Heart right ventricle (tissue), 16 donors: ENCODE results near the gene ANKRD22. TPM values are rescaled to one million over a fixed set of nuclear protein-coding genes. Genes with fewer than 3 reads are reported as not detected.
A peak's percentile ranks its signal among the peaks of the same experiment; 100 is the strongest.

ENCODE experiments used
- ATAC-seq, 8 donors: fragments of 200-7000 bp; cut with Tn5 transposase; one replicate each; pipeline ENCODE4 v1.9.1; 2020; ENCODE audit warnings: mild to moderate bottlenecking in 8 of 8, moderate library complexity in 8 of 8, moderate number of reproducible peaks in 1 of 8
- DNase-seq, 2 donors: peaks; one replicate each; pipeline ENCODE4 v3.0.0-alpha.2; 2020
- H3K27ac ChIP-seq, 10 donors: fragments of 200-600 bp; sonication (generic) in 2 of 10; one replicate each; pipeline versions ENCODE4 v1.5.0 to v1.8.0; 2020 to 2022; ENCODE audit warnings: mild to moderate bottlenecking in 3 of 10
- H3K27me3 ChIP-seq, 7 donors: fragments of 200-600 bp; one replicate each; pipeline ENCODE4 v1.8.0; 2021 to 2022; ENCODE audit warnings: mild to moderate bottlenecking in 2 of 7
- H3K36me3 ChIP-seq, 9 donors: fragments of 200-600 bp; sonication (generic) in 1 of 9; one replicate each; pipeline versions ENCODE4 v1.5.0 to v1.8.0; 2020 to 2022; ENCODE audit warnings: mild to moderate bottlenecking in 2 of 9
- H3K4me1 ChIP-seq, 9 donors: fragments of 200-600 bp; sonication (generic) in 1 of 9; one replicate each; pipeline versions ENCODE4 v1.5.0 to v1.8.0; 2020 to 2022; ENCODE audit warnings: mild to moderate bottlenecking in 4 of 9
- H3K4me3 ChIP-seq, 10 donors: fragments of 200-600 bp; sonication (generic) in 2 of 10; one replicate each; pipeline versions ENCODE4 v1.5.0 to v1.8.0; 2020 to 2022; ENCODE audit warnings: mild to moderate bottlenecking in 7 of 10, moderate library complexity in 2 of 10
- H3K9me3 ChIP-seq, 11 donors: fragments of 200-600 bp in 10 of 11; sonication (generic) in 2 of 11; one replicate each; pipeline versions ENCODE4 v1.5.0 to v1.8.0; 2013 to 2022; ENCODE audit warnings: mild to moderate bottlenecking in 2 of 11, control low read depth in 1 of 11, moderate library complexity in 1 of 11
- WGBS, 2 donors: extraction: QIAGEN DNeasy Blood & Tissue Kit; methylation state at CpG; one replicate each; pipeline ENCODE4 v1.1.7; 2013; ENCODE audit warnings: inconsistent platforms in 1 of 2; 5-methylcytosine and 5-hydroxymethylcytosine counted together
- intact Hi-C, 10 donors: fragments of 100-400 bp; cut with DNase I; formaldehyde crosslinking; loops; one replicate each; pipeline versions ENCODE4 v1.11.1 to v1.14.2; 2022
- long read RNA-seq, 3 donors: library from polyadenylated mRNA; unstranded; transcript quantifications; one replicate each; pipeline ENCODE4 v2.0.0, GENCODE V29; 2020 to 2021
- polyA plus RNA-seq, 2 donors: library from polyadenylated mRNA; stranded (reverse); fragments of 200-250 nt; gene quantifications; one replicate each; pipeline ENCODE4 v1.2.3, GENCODE V29; 2013
- total RNA-seq, 10 donors: library from RNA; stranded (reverse); fragmentation: NEBNext Ultra II Directional in 3 of 10; extraction: Animal tissue kit (Norgen Biotek cat#: 25700) in 3 of 10; gene quantifications; one replicate each; pipeline versions ENCODE4 v1.2.1 to v1.2.4, GENCODE V29; 2021 to 2023
- TF ChIP-seq, protein P1 (sequence below), 9 donors: fragments of 200-600 bp; sonication (generic) in 2 of 9; IDR thresholded peaks; one replicate each; pipeline versions ENCODE4 v1.5.0 to v1.8.0; 2021 to 2022; ENCODE audit warnings: antibody characterized with exemption in 9 of 9, mild to moderate bottlenecking in 5 of 9, moderate library complexity in 1 of 9
- donor health status: Arrhythmogenic right ventricular cardiomyopathy.
- donor health status: ischemic (EF 13 %, LVEDD 7.1; RV severe dilation, severe dysfunction).
- donor health status: healthy with polysubstance abuse.
- donor health status: DM: no; HTN: yes; CAD: no.
- donor health status: DM: no; HTN: no; CAD: no.
- donor health status: ischemic (EF 25% LVEDD 6.9; RV normal size, moderate dysfunction).
- donor health status: ischemic (EF 25% LVEDD 5.7; RV mildly dilated, moderate dysfunction).
- donor health status: healthy.
- donor health status: DM: yes; HTN: yes; CAD: no.
- donor health status: Ischemic cardiomyopathy.
- donor health status: ischemic (EF 35%, LVEDD 5.7; RV mildly dilated, moderate dysfunction).
- donor health status: nonischemic (EF 11% LVEDD 7.7; RV severe dilation, severe dysfunction).
- donor health status: DM: yes; HTN: yes; CAD: no.
- donor health status: PGD.
- donor health status: ischemic (EF 29% LVEDD 5.4; RV normal size, mild dysfunction).
- donor health status: nonischemic (EF 23%, LVEDD 6.1; RV moderate dilation, normal function).

The ANKRD22 gene
- 1 to 10 TPM in 1 of 10 donors, under 1 TPM in 2, not detected in 7; 0.14 to 4.9 (median 0.17) TPM for total RNA-seq
- under 1 TPM in 1 of 2 donors, not detected in 1; 0.12 TPM for polyA plus RNA-seq
- long read RNA-seq, donor 1, result 0 reads
- long read RNA-seq, donor 2, result 0 reads
- long read RNA-seq, donor 3, result 0 reads

DNA sequence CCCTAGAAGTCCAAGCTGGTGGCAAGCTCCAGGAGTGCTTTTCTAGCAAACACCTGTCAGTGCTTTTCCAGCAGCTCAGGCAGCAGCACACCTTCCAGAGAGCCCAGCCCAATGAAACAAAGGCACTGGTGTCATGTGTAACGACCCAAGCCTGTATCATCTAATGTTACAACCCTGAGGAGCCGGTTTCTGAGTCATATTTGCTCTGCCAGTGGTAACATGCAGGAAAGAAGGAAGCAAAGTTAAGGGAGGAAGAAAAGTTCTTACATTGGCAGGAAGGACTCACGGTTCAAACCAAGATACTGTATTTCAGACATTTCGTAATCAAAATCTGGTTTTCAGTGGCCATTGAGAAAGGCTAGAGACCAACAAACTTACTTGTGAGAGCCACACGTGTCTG lies at the start of gene ANKRD22:
Gene ANKRD22 (minus strand): TSS at position 139 of the 400 bp plus-strand sequence. CDS start 237 bp downstream, outside the sequence.
- Histone ChIP-seq H3K4me1 (peaks cover 0 to 70% (median 5%) of the 10 kb centered on the region in 9 donors), H3K9me3 (peaks cover 0 to 2% (median 0%) of the 10 kb centered on the region in 11 donors), H3K27me3 (no peaks in the 10 kb centered on the region), H3K27ac (peak within 1 kb of the TSS in 3 of 10 donors; percentile 24 to 37 (median 33)), H3K36me3 (no peaks in the 10 kb centered on the region), H3K4me3 (peak within 1 kb of the TSS in 1 of 10 donors; percentile 23)
- intact Hi-C loops, result no loop called here
- ATAC-seq (peak in 6 of 8 donors; percentile 19 to 76 (median 41)), DNase-seq (no peak)
- 73 to 75% methylated on average over 5 of the region's 5 CpGs for WGBS, 2 donors
- TF ChIP-seq, protein P1, sequence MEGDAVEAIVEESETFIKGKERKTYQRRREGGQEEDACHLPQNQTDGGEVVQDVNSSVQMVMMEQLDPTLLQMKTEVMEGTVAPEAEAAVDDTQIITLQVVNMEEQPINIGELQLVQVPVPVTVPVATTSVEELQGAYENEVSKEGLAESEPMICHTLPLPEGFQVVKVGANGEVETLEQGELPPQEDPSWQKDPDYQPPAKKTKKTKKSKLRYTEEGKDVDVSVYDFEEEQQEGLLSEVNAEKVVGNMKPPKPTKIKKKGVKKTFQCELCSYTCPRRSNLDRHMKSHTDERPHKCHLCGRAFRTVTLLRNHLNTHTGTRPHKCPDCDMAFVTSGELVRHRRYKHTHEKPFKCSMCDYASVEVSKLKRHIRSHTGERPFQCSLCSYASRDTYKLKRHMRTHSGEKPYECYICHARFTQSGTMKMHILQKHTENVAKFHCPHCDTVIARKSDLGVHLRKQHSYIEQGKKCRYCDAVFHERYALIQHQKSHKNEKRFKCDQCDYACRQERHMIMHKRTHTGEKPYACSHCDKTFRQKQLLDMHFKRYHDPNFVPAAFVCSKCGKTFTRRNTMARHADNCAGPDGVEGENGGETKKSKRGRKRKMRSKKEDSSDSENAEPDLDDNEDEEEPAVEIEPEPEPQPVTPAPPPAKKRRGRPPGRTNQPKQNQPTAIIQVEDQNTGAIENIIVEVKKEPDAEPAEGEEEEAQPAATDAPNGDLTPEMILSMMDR (IDR thresholded peaks at IDR 0.05), result no peak

DNA sequence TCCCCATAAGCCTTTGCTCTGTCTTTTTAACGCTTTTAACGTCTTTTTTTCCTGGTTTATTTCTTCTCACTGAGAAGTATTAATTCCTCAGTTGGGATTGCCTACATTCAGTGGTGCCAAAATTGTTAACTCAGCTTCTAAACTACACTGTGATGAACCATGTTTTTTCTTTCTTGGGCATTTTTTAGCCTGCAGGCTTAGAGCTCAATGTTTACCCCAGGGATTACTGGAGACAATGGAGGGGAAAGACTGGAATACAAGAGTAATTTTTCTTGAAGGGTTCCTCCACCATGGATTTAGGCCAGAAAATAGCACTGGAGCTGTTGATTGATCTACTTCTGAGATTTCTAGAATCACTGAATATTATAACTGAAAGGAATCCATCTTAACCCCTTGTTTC lies 48.2 kb upstream of the ANKRD22 start:
- Histone ChIP-seq H3K36me3 (peaks cover 0 to 34% (median 0%) of the 10 kb centered on the region in 9 donors), H3K9me3 (no peaks in the 10 kb centered on the region), H3K4me3 (no peak overlapping the region), H3K27me3 (no peaks in the 10 kb centered on the region), H3K4me1 (peaks cover 0 to 54% (median 11%) of the 10 kb centered on the region in 9 donors), H3K27ac (no peak overlapping the region)
- ATAC-seq (no peak), DNase-seq (no peak)
- TF ChIP-seq, protein P1 (IDR thresholded peaks at IDR 0.05), result no peak
- WGBS, 2 donors, result 66 to 85% methylated on average over 2 of the region's 2 CpGs
- intact Hi-C loops, result no loop called here

DNA sequence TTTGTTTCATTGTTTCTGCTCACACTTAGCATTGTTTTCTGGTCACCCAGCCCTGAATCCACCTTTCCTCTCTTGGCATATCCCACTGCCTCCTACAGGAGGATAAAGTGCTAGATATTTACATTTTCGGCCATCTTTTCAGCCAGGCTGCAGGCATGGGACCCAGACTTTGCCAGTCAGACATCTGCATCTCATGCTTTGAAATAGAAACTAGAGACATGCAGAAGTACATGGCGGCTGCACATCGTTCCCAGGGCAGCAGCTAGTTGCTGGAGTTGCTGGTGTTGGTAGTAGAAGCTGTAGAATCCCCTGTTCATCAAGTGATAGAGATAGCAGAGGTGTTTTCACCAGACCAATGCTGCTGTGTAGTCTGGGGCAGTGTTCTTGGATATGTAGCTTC lies 47.1 kb upstream of the ANKRD22 start:
- H3K36me3 ChIP-seq, result peaks cover 0 to 23% (median 0%) of the 10 kb centered on the region in 9 donors
- DNase-seq (no peak), ATAC-seq (no peak)
- H3K27ac ChIP-seq, result no peak overlapping the region
- no peaks in the 10 kb centered on the region for H3K27me3 ChIP-seq
- 96 to 97% methylated on average over 3 of the region's 3 CpGs for WGBS, 2 donors
- no peaks in the 10 kb centered on the region for H3K9me3 ChIP-seq
- peaks cover 0 to 63% (median 16%) of the 10 kb centered on the region in 9 donors for H3K4me1 ChIP-seq
- TF ChIP-seq, protein P1 (IDR thresholded peaks at IDR 0.05), result no peak
- no peak overlapping the region for H3K4me3 ChIP-seq
- intact Hi-C loops, result no loop called here

DNA sequence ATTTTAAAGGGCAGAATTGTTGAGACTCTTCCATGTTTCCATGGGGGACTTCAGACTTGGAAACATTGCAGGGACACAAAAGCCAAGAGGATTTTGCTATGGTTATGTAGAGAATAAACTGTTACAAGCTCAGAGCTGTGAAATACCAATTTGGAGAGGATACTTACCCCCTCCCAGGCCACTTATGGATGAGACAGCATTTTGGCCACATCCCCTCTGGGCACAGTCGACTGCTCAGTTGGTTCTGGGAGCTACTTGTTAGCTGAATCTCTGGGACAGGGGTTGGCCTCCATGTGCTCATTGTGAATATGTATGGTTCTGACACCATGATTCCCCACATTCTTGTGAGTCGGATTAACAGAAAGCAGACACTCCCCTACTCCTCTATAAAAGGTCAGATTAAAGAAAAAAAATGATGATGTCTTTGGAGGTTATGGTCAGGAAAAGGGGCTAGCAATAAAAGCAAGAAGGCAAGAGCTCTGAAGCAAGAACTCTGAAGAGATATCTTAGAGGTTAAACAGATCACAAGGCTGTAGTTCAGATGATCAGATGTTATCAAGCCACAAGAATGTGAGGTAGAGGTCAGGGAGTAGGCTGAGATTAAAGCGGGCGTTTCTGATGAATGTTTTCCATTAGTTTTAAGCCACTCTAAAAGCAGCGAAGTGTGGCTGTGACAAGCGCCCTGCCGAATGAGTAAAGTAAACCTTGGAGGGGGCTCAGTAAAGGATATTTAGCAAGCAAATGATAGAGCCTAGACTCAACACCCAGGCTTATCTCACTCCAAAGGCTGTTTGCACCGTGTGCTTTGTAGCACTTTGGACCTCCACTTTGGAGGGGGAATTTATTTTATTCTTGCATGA lies 45.6 kb upstream of the ANKRD22 start:
- no peak for DNase-seq
- peak in 3 of 8 donors; percentile 14 to 48 (median 21) for ATAC-seq
- 67 to 69% methylated on average over 8 of the region's 8 CpGs for WGBS, 2 donors

More for the DNA sequence above, 45.6 kb upstream of the ANKRD22 start:
- H3K27me3 ChIP-seq, result no peaks in the 10 kb centered on the region
- TF ChIP-seq, protein P1 (IDR thresholded peaks at IDR 0.05), result no peak
- H3K4me1 ChIP-seq, result peaks cover 0 to 71% (median 16%) of the 10 kb centered on the region in 9 donors
- H3K27ac ChIP-seq, result peak overlapping the region in 8 of 10 donors; percentile 11 to 56 (median 40)
- intact Hi-C loops, result no loop called here
- no peaks in the 10 kb centered on the region for H3K9me3 ChIP-seq
- no peak overlapping the region for H3K4me3 ChIP-seq
- peaks cover 0 to 8% (median 0%) of the 10 kb centered on the region in 9 donors for H3K36me3 ChIP-seq
